Stromal cell of bone marrow (primary cell): ENCODE results near the gene HSFX3.
"Not testable (repeated sequence)": the region's sequence is repeated elsewhere in the genome, so short reads cannot be mapped to it uniquely, and the experiment has no call there.

Experiments used
- DNase-seq: peaks from one replicate; pipeline ENCODE4 v3.0.0-alpha.2; 2012; ENCODE audit warnings: low read depth

HSFX3 gene

DNA sequence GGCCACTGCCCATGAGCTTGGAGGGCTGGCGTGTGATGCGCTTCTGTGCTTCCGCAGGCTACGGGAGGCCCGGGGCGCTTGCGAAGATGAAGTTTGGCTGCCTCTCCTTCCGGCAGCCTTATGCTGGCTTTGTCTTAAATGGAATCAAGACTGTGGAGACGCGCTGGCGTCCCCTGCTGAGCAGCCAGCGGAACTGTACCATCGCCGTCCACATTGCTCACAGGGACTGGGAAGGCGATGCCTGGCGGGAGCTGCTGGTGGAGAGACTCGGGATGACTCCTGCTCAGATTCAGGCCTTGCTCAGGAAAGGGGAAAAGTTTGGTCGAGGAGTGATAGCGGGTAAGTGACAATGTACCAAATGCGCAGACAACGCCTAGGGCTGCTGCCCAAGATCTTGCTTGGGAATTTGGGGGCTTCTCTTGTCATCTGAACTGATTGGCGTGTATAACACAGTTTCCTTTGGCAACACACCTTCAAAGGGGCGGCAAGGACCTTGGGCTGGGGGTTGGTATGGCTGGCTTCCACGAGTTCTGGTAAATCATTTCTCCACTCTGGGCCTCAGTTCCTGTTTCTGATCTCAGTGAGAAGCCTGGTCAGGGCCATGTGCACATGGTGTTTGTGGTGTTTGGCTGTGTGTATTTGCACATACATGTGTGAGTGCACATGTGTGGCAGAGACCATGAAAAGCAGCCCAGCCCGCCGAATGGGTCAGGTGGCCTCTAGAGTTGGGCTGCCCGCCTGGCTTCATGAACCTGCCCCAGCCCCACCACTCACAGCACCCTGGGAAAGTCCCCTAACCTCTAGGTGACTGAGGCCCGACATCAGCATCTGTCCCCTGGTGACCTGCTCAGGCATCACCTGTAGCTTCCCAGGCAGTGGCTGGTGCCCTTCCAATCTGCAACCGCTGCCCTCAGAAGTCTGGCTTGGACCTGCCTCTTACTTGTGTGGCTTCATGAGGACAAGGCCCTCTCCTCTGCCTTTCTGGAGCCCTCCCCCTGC, 3.9 kb downstream of the HSFX3 start:
- not testable (repeated sequence) for DNase-seq

GRCh38 chrX:149541521-149542047, 8.1 kb downstream of the HSFX3 start:
- DNase-seq = no peak

DNA sequence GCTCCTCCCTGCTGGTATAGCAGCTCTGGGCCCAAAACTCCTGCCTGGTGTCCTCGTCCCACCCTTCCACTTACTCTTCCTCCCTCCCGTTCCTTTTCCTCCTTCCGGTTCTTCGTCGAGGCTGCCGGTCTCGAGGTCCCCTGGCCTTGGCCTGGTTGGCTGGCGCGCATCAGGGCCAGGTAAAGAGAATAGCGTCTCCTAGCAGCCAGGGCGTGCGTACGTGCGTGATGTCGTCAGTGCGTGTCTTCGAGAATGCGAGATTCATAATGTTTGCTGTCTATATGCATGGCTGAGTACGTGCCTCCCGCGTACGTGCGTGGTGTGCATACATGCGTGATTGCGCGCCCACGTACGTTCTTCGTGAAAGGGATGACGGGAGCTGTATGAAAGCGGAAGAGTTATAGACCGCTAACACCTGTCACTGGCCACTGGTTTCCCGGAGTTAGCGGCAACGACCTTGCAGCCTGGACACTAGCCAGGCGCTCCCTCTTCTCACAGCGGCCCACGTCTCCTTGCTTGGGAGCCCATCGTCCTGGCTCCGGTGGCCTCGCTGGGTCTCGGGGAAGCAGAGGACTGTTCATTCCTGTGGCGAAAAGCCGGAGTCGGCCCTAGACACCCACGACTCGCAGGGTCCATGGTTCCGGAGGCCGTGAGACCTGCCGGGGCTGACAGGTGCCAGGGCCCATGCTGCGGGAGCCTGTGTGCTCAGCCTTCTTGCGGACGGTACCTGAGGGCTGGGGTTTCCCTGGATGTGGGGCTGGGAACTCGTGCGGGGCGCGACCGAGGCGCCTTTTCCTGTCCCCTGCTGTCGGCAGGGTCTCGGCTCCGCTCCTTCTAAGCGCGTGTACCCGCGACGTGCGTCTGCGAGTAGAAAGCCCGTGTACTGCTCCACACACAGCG, 8.9 kb downstream of the HSFX3 start, which contains the start of gene EOLA1:
Gene EOLA1, plus strand, starts transcription at position 392 of the 900 bp plus-strand sequence. CDS start 4,619 bp downstream, outside the sequence.
- peak; percentile 80 for DNase-seq

- peak; percentile 73 for DNase-seq
These were observed 9.5 kb downstream of the HSFX3 start for GRCh38 chrX:149540131-149540620.

GRCh38 chrX:149539283-149540130, 10.2 kb downstream of the HSFX3 start:
- DNase-seq = peak; percentile 85

DNA sequence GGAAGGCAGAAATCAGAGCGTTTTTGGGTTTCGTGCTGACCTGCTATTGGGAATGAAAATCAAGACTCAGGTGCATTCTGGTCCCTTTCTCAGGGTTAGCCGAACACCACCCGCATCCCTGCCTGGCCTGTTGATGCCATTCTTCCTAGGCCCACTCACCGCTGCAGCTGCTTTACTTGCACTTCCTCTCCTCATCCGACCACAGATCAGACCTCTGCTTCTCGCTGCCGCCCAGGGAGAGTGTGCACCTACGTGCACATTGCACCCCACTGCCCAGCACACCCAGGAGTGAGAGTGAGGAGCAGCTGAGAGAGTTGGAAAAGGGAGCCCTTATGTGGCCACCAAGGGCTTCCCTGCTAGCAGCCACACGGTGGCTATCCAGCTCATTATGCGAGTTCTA, 12.2 kb downstream of the HSFX3 start:
- not testable (repeated sequence) for DNase-seq

- not testable (repeated sequence) for DNase-seq
These were observed 14.7 kb downstream of the HSFX3 start for GRCh38 chrX:149534926-149535602.

GRCh38 chrX:149533999-149534398, 15.7 kb downstream of the HSFX3 start:
- DNase-seq = not testable (repeated sequence)

DNA sequence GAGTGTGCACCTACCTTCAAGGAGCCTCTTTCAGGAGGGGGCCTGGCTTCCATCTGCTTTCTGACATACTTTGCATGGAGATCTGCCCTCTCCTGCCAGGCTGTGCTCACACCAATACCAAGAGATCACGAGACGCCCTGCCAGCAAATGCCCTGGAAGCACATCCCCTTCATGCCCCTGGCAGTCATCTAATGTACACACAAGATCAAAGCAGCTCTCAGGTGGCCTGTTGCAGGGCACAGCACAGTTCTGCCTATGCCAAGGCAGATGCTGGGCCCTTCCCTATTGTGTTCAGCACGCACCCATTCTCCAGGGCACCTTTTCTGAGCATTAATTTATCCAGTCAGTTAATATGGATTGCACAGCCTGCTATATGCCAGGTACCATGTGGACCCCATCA, 16.9 kb downstream of the HSFX3 start:
- not testable (repeated sequence) for DNase-seq

- DNase-seq = no peak
These were observed 18.1 kb downstream of the HSFX3 start for GRCh38 chrX:149531599-149531998.

- no peak for DNase-seq
These were observed 21.3 kb downstream of the HSFX3 start for GRCh38 chrX:149528381-149528780.

DNA sequence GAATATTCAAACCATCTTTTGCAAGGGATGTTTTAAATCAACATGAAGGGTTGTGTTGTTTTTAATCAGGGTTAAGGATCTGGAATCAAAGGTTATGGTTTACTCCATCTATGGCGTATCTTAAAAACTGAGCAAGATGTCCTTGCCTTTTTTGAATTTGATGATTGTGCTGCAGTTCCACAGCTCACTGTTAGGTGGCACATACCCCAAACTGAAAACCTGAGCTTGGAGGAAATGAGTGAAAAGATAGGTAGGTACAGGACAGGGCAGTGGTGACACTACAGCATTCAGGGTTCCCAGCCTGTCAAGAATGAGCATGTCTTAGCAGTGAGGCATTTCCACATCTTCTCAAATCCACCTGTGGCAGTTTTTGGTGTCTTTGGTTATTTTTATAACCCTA, 22.0 kb downstream of the HSFX3 start:
- no peak for DNase-seq

- DNase-seq = not testable (repeated sequence)
These were observed 23.2 kb downstream of the HSFX3 start for GRCh38 chrX:149526318-149527033.

DNA sequence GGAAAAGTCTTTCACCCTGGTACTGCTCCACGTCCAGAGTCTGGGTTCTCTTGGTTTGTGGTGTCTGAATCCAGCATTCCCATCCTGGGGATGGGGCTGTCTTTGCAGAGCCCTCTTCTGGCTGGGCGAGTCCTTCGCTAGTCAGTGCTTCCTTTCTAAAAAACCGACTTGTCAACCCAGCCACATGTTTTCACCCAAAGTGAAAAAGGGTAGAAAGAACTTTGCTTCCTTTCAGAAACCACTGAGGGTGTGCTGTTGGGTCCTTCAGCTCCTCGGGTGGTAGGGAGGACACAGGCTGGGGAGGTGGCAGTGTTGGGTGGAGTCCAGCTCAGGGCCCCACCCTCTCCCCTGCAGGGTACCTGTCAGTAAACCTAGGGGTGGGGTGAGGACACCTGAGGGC, 23.8 kb downstream of the HSFX3 start:
- DNase-seq = not testable (repeated sequence)

DNA sequence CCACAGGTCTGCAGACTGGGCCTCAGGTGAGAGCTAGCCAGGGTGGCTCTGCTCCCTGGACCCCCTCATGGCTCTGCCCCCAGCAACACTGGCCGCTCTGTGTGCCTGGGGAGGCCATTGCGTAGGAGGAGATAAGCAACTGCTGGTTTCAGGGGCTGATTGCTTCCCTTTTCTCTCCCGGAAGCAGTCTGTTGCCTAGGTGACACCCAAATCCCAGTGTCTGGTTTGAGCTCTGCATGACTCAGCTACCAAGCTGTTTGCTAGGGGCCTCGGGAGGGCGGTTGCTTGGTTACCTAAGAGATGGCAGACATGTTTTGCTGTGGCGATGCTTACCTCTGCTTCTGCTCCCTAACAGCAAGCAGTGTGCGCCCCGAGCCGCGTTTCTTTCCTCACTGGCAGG, 24.3 kb downstream of the HSFX3 start:
- not testable (repeated sequence) for DNase-seq

GRCh38 chrX:149522916-149523315, 26.8 kb downstream of the HSFX3 start:
- DNase-seq = no peak

GRCh38 chrX:149521438-149521837, 28.3 kb downstream of the HSFX3 start:
- no peak for DNase-seq

DNA sequence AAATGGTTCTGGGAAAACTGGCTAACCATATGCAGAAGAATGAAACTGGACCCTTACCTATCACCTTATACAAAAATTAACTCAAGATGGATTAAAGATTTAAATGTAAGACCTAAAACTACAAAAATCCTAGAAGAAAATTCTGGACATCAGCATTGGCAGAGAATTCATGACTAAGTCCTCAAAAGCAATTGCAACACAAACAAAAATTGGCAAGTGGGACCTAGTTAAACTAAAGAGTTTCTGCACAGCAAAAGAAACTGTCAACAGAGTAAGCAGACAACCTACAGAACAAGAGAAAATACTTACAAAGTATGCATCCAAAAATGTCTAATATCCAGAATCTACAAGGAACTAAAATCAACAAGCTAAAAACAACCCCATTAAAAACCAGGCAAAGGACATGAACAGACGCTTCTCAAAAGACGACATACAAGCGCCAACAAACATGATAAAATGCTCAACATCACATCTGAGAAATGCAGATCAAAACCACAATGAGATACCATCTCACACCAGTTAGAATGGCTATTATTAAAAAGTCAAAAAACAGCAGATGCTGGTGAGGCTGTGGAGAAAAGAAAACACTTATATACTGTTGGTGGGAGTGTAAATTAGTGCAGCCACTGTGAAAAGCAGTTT, 29.0 kb downstream of the HSFX3 start:
- not testable (repeated sequence) for DNase-seq

DNA sequence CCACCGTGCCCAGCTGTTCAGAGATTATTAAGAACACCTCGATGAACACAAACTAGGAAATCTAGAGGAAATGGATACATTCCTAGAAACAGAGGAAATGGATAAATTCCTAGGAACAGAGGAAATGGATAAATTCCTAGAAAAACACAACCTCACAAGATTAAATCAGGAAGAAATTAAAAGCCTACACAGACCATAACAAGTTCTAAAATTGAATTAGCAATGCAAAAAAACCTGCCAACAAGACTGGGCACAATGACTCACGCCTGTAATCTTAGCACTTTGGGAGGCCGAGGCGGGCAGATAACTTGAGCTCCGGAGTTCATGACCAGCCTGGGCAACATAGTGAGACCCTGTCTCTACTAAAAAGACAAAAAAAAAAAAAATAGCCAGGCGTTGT, 31.5 kb downstream of the HSFX3 start:
- DNase-seq = no peak
